NCI-H2227 treated with DMSO at 0.1 percent for 48 hours (cell line): ENCODE data around the gene ZNF444.
"Not testable (repeated sequence)": the region's sequence is repeated elsewhere in the genome, so short reads cannot be mapped to it uniquely, and the experiment has no call there.

Experiments used
- DNase-seq: peaks from one replicate; lab custom pipeline; 2025; lab: John Stamatoyannopoulos, UW

Gene ZNF444

GRCh38 chr19:56177564-56178243, 36.6 kb downstream of the ZNF444 start:
- DNase-seq, result no peak

- DNase-seq, result no peak
Measured at GRCh38 chr19:56189785-56190184, 48.7 kb downstream of the ZNF444 start.

GRCh38 chr19:56191115-56191514, 50.0 kb downstream of the ZNF444 start:
- no peak for DNase-seq

GRCh38 chr19:56191711-56192110, 50.6 kb downstream of the ZNF444 start:
- no peak for DNase-seq

GRCh38 chr19:56193981-56194640, 53.0 kb downstream of the ZNF444 start:
- no peak for DNase-seq

GRCh38 chr19:56197646-56198045, 56.6 kb downstream of the ZNF444 start, which contains the start of gene ZSCAN5B:
ZSCAN5B (minus strand) TSS chr19:56197783; CDS start chr19:56193052, 4,731 bp downstream.
- DNase-seq, result not testable (repeated sequence)

- no peak for DNase-seq
Measured at GRCh38 chr19:56199687-56200086, 58.6 kb downstream of the ZNF444 start.

GRCh38 chr19:56201973-56202372, 60.9 kb downstream of the ZNF444 start, which contains the start of gene ZSCAN5C:
ZSCAN5C (plus strand) TSS chr19:56202273; CDS start chr19:56205914, 3,641 bp downstream.
- no peak for DNase-seq

GRCh38 chr19:56207581-56207980, 66.5 kb downstream of the ZNF444 start:
- DNase-seq, result not testable (repeated sequence)

GRCh38 chr19:56209091-56209490, 68.0 kb downstream of the ZNF444 start:
- no peak for DNase-seq

- not testable (repeated sequence) for DNase-seq
Measured at GRCh38 chr19:56210036-56210435, 68.9 kb downstream of the ZNF444 start.
